NCI-H2196 (cell line): ENCODE data around the gene TMEM131.

Source experiments
- DNase-seq: peaks from one replicate; lab custom pipeline; 2025; ENCODE audit not compliant: unreplicated experiment; lab: John Stamatoyannopoulos, UW

TMEM131 gene

DNA sequence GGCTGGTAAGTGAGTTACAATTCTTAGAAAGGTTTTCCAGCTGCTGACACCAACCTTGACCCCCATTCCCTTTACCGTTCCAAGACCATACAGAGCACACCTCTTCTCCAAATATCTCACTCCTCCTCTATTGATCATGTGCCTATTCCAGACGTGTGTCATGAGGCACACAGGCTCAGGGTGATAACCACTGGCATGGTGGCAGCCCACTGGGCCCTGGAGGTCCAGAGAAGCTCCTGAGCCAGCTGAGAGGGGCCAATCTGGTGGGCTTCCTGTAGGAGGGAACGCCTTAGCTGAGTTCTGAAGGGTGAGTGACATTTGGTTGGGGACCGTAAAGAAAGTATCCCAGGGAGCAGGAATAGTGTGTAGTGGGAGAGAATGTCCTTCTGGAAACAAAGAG lies 254.1 kb downstream of the TMEM131 start:
- no peak for DNase-seq

DNA sequence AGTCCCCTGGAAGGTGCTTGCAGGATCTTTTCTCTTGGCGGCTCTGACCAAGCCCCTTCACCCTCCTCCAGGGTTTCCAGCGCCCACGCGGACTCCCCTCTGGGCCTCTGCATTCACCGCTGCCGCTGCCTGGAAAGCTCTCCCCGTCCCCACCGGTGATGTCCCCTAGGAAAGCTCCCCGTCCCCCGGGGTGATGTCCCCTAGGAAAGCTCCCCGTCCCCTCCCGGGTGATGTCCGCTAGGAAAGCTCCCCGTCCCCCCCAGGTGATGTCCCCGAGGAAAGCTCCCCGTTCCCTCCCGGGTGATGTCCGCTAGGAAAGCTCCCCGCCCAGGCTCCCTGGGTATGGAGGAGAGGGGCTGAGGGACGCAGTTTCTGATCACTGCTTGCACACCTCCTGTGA lies 254.5 kb downstream of the TMEM131 start:
- DNase-seq, result no peak

DNA sequence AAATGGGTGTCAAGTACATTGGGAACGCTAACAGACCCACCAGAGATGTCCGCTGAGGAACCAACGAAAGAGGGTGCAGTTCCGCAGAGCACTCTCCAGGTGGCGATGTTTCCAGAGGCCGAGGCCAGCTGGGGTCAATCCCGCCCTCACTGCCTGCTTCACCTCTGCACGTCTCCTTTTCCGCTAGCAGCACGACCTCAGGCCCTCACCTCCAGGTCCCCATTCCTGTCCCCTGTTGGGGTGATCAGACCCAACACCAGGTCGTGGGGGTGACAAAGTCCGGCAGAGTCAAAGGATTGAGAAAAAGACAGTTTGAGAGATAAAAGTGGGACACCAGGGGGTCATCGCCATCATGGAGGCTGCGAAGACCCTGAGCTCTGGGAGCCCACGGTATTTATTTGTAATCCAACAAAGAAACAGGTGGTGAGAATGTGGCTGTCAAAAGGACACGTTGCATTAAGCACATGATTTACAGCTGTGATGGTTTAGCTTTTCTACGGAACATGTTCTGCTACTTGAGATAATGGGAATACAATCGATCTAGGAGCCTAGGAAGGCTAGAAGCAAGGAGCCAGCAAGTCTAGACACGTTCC lies 255.1 kb downstream of the TMEM131 start:
- DNase-seq, result peak; percentile 22

DNA sequence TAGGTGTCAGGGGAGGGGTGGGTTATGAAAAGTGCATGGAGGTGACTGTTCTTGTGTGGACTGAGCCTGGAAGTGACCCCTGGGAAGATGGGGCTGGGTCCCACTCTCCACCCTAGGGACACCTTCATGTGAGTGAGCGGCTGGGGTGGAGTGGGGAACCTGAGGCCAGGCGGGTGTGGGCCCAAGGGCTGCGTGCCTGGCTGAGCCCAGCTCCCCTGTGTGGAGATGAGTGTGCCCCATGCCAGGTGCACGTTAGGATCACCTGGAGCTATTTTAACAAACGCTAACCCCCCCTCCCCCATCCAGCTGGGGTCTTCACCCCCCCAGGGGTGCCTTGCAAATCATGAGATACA lies 255.9 kb downstream of the TMEM131 start:
- DNase-seq, result no peak

DNA sequence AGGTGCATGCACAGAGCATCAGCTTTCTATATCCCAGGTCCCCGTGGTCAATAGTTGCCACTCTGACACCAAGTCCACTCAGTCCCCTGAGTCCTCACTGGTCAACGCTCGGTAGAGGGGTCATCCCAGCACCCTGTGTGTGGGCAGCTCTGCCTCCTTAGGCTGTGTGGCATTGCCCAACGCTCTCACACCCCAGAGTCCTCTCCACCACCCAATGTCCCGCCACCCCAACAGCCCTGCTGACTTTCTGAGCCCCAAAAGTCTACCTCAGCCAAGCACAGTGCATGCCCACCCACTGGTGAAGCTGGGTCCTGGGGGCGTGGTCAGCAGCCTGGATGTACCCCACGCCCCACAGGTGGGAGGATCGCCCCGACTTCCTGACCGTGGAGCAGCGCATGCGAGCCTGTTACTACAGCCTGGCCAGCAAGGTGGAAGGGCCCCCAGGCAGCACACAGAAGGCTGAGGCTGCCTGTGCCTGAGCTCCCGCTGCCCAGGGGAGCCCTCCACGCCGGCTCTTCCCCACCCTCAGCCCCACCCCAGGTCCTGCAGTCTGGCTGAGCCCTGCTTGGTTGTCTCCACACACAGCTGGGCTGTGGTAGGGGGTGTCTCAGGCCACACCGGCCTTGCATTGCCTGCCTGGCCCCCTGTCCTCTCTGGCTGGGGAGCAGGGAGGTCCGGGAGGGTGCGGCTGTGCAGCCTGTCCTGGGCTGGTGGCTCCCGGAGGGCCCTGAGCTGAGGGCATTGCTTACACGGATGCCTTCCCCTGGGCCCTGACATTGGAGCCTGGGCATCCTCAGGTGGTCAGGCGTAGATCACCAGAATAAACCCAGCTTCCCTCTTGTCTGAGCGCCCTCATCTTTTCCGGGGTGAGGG lies 256.5 kb downstream of the TMEM131 start:
- no peak for DNase-seq

DNA sequence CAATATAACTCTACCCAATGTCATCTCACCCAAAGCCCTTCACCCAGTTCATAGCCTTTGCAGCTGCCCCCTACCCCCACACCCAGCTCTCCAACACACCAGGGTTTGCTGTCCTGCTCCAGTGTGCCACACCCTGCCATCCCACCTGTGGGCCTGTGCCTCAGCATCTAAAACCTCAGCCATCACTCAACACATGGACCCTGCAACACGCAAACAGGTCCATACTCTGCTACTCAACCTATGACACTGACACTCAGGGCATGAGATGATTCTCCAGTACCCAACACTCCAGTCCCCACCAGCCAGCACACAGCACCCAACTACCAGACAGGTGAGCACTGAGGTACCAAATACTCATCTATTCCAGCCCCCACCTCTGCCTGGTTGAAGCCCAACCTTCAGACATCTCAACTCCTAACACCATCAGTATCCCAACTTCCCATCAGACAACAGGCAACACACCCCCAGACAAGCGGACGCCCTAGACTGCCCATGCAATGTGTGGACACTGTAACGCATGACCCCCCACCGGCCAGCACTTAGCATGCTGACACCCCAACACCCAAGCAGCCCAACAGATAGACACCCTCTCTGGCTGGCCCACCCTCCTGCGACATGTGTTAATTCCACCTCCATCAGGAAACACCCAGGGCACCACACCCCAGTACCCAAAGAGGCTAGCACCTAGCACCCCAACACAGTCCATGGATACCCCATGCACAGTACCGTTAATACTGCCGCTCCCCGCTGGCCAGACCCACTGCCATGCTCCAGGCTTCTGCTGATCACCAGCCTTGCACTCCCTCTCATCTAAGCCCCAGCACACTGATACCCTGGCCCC lies 257.3 kb downstream of the TMEM131 start:
- no peak for DNase-seq

DNA sequence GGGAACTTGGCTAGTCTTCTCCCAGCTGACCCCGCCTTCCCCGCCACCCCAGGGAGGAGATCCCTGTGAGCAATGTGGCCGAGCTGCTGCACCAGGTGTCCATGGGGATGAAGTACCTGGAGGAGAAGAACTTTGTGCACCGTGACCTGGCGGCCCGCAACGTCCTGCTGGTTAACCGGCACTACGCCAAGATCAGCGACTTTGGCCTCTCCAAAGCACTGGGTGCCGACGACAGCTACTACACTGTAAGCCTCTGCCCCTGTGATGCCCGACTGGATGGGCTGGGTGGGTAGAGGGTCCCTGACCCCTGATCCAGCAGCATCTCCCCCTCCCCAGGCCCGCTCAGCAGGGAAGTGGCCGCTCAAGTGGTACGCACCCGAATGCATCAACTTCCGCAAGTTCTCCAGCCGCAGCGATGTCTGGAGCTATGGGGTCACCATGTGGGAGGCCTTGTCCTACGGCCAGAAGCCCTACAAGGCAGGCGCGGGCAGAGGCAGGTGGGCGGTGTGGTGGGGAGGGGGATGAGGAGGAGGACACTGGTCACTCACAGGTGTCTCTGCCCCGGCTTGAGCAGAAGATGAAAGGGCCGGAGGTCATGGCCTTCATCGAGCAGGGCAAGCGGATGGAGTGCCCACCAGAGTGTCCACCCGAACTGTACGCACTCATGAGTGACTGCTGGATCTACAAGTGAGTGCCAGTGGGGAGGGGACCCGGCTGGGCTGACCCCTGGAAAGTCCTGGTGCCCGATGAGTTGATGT lies 258.1 kb downstream of the TMEM131 start:
- no peak for DNase-seq

DNA sequence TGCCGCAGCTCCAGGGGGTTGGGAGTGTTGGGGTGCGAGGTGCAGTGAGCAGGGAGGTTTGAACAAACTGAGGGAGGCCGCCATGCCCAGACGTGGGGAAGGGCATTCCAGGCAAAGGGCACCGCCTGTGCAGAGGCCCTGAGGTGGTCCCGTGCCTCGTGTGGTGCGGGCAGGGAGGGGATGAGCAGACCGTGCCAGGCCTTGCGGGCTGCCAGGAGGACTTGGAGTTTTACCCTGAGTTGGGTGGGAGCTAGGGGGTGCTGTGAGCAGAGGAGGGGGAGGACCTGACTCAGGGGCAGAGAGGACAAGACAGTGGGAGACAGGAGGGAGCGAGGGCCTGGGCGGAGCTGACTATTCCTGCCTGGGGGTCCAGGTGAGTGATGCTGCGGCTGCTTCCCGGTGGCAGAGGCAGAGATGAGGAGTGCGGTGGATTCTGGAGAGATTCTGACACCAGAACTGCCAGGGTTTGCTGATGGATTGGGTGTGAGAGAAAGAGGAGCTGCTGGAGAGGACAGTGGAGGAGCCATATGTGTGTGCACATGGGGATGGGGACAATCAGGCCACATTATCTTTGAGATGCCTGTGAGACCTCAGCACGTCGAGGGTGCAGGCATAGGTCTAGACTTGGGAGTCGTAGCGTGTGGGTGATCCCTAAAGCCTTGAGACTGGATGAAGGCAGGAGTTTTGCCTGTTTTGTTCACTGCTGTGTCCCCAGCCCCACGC lies 259.0 kb downstream of the TMEM131 start:
- DNase-seq, result no peak

DNA sequence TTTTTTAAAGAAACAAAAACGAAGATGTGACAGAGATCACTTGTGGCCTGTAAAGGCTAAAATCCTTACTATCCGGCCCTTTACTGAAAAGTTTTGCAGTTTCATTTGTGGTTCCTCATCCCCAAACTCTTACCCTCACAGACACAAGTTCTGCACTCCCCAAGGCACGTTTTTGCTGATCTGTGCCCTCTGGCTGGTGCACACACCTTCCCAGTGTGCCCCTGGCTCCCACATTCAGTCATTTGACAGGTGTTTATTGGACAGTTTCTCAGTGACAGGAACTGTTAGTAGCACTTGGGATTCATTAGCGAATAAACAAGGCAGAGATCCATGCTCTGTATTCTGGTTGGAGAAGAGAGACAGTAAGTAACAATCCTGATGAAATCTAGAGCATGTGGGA lies 259.6 kb downstream of the TMEM131 start:
- no peak for DNase-seq

DNA sequence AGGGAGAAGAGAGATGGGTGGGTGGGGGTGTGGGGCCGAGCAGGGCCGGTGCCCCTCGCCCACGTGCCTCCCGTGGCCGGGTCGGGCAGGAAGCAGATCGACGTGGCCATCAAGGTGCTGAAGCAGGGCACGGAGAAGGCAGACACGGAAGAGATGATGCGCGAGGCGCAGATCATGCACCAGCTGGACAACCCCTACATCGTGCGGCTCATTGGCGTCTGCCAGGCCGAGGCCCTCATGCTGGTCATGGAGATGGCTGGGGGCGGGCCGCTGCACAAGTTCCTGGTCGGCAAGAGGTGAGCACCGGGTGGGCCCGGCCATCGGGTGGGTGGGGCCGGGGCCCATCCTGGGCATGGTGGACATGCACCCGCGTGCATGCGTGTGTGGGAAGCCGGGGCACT lies 260.6 kb downstream of the TMEM131 start:
- no peak for DNase-seq

DNA sequence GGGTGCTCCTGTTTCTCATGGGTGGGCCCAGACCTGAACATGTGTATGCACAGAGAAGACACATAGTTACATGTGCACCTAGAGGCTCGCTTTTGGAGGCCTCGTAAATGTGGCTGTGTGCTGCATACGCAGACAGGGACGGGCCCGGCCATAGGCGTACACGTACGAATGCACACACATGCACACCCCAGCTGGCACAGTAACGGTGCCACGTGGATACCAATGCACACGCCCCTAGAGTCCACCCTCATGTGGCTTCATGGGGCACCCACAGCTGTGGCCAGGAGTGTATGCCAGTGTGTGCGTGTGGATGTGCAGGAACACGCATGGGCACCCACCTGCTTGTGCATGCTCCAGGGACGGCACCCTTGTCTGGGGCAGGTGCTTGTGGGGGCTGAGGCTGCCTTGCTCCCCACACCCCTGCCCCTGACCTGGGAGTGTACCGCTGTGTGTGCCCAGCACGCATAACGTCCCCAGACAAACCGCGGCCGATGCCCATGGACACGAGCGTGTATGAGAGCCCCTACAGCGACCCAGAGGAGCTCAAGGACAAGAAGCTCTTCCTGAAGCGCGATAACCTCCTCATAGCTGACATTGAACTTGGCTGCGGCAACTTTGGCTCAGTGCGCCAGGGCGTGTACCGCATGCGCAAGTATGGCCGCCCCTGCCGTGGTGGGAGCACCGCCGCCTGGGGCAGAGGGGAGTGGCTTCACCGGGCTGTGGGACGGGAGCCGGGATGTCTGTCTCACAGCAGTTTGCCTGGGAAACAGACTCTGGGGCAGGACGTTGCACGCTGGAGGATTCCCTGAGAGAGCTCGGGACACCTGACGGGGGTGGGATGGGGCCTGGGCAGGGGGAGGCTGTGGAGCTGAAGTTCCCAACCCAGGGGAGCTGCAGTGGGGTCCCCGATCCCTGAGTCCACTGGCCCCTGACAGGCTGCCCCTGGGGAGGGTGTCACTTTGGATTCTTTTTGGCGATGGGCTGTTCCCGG lies 261.4 kb downstream of the TMEM131 start:
- DNase-seq, result no peak

DNA sequence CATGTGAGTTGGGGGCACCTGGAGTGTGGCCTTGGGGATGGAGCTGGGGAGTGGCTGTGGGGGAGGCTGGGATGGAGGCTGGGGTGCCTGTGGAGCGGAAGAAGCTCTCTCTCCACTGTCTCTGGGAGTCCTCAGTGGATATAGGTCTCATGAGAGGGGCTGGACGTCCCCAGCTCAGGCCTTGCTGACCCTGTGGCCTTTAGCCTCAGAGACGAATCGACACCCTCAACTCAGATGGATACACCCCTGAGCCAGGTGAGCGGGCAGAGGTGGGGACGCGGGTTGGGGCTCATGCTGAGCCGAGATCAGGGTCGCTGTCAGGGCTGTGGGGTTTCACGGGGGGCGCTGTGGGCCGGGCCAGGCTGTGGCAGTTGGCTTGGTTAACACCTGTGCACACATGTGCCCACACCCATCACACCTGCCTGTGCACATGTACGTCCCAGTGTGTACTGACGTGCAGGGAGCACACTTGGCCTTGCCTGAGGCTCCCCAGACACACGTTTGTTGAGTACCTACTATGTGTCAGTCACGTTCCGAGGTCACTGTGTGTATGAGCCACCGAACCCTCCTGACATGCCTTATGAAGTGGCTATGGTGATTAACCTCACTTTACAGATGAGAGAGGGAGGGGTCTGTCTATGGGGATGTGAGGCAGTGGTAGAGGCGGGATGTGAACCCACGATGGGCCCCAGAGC lies 262.3 kb downstream of the TMEM131 start:
- DNase-seq, result no peak

DNA sequence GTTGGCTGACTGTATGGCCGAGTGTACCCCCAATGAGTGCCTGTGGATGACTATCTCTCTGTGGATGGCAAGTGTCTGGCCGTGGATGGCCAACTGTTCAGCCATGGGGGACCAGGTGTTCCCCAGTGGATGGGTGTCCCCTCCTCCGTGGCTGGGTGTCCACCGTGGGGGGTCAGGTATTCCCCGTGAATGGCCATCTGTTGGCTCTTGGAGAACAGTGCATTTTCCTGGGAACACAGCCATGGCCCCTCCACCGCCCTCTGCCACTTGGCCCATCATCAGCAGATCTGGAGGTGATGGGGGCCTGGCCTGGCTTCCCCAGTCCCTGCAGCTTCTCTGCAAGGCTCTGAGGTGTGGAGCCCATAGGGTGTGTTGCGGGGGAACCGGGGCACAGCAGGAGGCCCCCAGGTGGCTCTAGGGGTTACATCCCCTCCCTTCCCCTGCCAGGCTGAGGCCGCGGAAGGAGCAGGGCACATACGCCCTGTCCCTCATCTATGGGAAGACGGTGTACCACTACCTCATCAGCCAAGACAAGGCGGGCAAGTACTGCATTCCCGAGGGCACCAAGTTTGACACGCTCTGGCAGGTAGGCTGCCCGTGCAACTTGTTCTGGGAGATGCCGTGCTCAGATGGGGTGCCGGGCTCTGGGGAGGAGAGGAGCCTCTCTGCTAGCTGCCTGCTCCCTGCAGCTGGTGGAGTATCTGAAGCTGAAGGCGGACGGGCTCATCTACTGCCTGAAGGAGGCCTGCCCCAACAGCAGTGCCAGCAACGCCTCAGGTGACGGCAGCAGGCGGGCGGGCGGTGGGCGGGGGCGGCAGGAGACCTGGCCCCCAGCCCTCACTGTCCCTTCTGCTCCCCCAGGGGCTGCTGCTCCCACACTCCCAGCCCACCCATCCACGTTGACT lies 263.1 kb downstream of the TMEM131 start:
- no peak for DNase-seq

DNA sequence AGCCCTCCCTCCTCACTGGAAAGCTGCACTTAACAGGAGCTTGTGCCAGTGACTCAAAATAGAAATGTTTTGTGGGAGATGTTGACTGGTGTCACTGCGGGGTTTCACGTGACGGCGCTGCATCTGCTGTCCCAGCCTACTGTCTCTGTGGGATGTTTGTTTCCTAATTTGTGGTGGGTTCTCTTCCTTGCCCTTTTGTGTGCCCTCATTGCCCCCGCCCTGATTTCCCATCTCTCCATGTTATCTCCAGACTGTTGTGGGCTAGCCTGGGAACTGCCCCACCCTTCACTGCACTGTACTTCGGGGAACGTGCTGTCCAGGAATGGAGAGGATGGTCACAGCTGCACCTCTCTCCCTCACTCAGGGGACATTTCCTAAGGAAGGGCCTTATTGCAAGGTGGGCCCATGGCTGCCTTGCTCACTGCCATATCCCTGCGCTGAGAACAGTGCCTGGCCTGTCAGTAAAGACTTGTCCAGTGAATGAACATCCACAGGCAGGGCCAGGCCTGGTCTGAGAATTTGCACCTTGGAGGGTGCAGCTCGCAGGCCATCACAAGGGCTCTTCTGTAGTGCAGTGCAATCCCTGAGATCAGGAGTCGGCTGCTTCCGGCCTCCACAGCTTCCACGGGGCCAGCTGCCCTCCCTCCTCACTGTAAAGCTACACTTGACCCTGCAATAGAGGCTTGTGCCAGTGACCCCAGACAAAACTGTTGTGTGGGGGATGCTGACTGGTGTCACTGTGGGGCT lies 264.3 kb downstream of the TMEM131 start:
- no peak for DNase-seq

DNA sequence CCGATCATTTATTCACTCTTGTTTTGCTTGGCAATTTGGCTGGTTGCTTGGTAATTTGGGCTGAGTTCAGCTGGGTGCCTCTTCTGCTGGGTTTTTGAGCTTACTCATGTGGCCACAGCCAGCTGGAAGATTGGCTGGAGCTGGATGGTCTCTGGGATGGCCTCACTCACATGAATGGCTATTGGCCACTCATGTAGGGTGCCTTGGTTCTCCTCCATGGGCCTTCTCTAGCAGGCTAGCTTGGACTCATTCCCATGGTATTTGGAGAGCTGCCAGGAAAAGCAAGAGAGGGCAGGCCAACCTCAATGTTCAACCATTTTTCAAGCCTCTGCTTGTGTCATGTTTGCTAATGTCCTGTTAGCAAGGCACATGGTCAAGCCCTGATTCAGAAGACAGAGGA lies 265.5 kb downstream of the TMEM131 start:
- DNase-seq, result no peak

DNA sequence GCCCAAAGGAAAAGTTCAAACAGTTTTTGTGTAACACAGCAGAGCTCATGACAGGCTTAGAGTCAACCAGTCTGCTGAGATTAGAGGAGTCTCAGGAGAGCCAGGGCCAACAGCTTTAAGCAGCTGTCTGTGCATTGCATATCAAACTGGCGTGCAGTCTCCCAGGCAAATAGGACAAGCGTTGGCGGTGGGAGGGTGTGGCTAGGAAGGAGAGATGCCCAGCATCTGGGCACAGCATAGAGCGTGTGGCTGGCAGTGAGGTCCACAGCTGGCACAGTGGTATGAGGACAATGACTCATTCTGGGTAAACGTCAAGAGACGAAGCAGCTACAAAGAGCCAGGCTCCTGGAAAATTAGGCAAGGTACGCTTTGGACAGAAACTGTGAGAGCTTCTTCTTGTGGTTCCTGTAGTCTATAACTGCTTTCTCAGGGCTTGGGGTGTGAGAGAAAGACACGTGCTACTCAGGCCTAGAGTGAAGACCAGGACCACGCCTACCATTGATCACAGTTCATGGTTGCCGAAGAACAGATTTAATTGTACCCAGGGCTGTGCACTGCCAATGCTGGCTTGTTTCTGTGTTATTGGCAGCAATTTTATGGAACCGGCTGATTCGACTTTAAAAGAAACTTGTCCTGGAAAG lies 267.5 kb downstream of the TMEM131 start:
- no peak for DNase-seq

DNA sequence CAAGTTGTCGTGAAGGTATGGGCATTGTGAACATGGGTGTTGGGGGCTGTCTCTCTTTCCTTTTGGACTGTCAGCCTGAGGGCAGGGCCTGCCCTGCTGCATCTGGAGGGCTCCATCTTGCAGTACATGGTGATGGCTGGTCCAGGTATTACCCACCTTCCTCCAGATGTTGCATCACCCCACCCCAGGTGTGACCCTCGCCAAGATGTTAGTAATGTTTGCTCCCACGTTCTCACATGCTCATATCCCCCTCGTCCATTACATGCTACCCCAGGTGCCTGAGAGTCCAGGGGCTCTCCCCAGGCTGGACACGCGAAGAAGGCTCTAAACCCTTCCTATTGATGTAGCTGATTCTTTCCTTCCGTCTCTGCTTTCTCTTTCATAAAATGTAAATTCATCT lies 268.5 kb downstream of the TMEM131 start:
- DNase-seq, result no peak
